SIG-M5 treated with dmso at 0.1 percent for 504 hours (cell line): ENCODE data around the gene POM121C.
"Not testable (repeated sequence)": the region's sequence is repeated elsewhere in the genome, so short reads cannot be mapped to it uniquely, and the experiment has no call there.

Source experiments
- DNase-seq: peaks from one replicate; lab custom pipeline; 2025; ENCODE audit not compliant: unreplicated experiment; lab: John Stamatoyannopoulos, UW

The POM121C gene

DNA sequence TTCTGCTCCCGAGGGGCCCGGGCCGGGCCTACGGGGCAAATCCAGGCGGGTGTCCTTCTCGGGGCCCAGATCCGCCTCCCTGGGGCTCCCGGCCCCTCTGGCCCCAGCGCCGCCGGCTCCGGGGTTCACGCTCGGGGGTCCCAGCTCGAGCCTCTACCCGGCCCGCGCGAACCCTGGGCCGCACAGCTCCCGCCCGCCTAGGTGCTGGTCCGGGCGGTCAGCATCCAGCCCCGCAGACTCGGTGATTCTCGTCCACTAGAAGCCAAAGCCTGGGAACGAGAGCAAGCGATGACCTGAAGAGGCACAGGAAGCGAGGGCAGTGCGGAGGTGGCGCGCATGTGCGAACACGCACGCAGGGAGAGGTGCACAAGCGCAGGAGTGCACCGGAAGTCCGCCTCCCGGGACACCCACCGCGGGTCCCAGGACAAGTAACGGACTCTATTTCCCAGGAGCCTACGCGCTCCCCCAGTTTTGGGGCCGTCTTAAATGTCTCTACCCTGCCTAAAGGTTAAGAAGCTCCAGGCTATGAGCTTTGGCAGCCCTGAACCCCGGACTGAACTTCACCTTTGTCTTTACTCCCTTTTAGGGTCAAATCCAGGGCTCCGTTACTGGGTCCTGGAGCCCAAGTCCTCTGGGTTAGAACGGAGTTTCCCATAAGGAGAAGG is at the start of gene POM121C:
Gene POM121C, minus strand, starts transcription at position 321 of the 665 bp plus-strand sequence. CDS start 44,803 bp downstream, outside the sequence.
- peak; percentile 76 for DNase-seq

- DNase-seq = peak; percentile 92
Measured at GRCh38 chr7:75534727-75535307, 48.7 kb upstream of the POM121C start.

DNA sequence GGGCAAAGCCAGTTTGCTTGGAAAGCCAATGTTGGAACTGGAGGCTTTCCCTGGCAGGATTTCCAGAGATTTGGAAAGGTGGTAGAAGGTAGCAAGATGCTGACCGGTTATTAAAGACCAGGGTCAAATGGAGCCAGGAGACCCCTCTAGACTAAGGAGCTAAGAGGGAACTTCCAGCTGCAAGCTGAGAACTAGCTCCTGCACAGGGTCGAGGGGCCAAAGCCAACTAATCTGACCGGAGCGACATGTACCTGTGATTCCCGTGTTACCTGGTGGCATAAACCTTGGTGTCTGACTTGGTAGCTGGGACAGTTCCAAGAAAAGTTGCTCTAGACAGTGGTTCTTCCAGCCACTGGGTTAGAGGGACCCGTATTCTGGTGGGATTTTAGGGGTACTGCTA is 47.8 kb upstream of the POM121C start:
- DNase-seq = no peak

DNA sequence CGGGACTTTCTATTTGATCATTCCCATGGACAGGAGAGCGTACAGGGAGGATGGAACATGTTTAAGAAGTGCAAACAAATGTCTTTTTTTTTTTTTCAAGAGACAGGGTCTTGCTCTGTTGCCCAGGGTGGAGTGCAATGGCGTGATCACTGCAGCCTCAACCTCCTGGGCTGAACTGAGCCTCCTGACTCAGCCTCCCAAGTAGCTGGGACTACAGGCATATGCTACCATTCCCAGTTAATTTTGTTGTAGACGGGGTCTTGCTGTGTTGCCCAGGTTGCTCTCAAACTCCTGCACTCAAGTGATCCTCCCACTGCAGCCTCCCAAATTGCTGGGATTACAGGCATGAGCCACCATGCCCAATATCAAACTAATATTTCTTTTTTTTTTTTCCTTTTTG is 46.5 kb upstream of the POM121C start:
- no peak for DNase-seq

- no peak for DNase-seq
Measured at GRCh38 chr7:75531359-75531821, 45.3 kb upstream of the POM121C start.

- not testable (repeated sequence) for DNase-seq
Measured at GRCh38 chr7:75527224-75527722, 41.2 kb upstream of the POM121C start.

DNA sequence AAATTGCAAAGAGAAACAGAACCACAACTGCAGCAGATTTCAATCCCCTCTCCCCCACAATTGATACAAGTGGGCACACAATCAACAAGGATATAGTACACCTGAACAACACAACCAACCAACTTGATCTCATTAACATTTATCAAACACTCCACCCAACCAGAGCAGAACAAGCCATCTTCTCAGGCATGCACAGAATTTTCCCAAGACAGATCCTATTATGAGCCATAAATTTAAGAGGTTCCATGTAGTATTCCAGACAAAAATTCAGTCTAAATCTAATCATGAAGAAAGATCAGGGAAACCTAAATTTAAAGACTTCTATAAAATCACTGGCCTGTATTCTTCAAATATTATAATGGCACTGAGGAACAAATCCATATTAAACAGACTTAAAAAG is 35.6 kb upstream of the POM121C start:
- not testable (repeated sequence) for DNase-seq

GRCh38 chr7:75518842-75519241 is 32.7 kb upstream of the POM121C start:
- not testable (repeated sequence) for DNase-seq

GRCh38 chr7:75509033-75509432 is 22.9 kb upstream of the POM121C start:
- DNase-seq = not testable (repeated sequence)

GRCh38 chr7:75492020-75492419 is 5.9 kb upstream of the POM121C start, which contains the start of gene SPDYE5:
Gene SPDYE5, plus strand, starts transcription at chr7:75492320. Its CDS starts 1,728 bp downstream, at chr7:75494048.
- not testable (repeated sequence) for DNase-seq

- DNase-seq = not testable (repeated sequence)
Measured at GRCh38 chr7:75485355-75485978, 632 bp downstream of the POM121C start.

DNA sequence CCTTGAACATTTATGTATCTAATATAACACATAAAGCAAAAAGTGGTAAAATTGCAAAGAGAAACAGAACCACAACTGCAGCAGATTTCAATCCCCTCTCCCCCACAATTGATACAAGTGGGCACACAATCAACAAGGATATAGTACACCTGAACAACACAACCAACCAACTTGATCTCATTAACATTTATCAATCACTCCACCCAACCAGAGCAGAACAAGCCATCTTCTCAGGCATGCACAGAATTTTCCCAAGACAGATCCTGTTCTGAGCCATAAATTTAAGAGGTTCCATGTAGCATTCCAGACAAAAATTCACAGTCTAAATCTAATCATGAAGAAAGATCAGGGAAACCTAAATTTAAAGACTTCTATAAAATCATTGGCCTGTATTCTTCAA is 5.8 kb downstream of the POM121C start:
- DNase-seq = not testable (repeated sequence)

DNA sequence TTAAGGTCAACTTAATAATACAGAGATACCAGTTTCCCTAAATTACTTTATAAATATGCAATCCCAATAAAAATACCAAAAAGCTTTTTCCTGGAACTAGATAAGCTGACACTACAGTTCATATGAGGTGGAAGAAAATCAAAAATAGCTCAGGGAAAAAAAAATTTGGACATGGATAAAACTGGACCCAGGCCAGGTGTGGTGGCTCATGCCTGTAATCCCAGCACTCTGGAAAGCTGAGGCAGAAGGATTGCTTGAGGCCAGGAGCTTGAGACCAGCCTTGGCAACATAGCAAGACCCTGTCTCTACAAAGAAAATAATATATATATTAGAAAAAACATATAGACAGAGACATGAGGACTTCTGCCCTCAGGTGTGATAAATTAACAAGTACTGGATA is 8.6 kb downstream of the POM121C start:
- not testable (repeated sequence) for DNase-seq

GRCh38 chr7:75470166-75470565 is 15.9 kb downstream of the POM121C start:
- DNase-seq = not testable (repeated sequence)

DNA sequence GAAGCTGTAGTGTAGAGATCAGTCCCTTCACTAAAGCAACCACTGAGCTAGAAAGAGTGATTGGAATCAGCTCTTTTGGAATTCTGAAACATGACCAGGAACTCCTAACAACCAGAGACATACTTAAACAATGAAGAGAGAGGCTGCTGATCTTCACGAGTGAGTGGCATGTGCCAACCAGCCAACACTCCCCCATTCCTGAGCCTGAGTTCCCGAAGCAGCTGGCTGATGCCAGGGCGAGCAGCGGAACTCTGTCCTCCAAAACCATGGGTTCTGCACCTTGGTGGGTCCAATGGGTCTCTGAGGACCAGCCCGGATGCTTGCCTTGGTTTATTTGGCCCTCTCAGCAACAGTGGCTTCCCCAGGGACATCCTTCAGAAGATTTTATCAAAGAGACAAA is 25.6 kb downstream of the POM121C start:
- DNase-seq = not testable (repeated sequence)

GRCh38 chr7:75458034-75458433 is 28.1 kb downstream of the POM121C start:
- not testable (repeated sequence) for DNase-seq

- peak; percentile 56 for DNase-seq
Measured at GRCh38 chr7:75456403-75456802, 29.7 kb downstream of the POM121C start.

DNA sequence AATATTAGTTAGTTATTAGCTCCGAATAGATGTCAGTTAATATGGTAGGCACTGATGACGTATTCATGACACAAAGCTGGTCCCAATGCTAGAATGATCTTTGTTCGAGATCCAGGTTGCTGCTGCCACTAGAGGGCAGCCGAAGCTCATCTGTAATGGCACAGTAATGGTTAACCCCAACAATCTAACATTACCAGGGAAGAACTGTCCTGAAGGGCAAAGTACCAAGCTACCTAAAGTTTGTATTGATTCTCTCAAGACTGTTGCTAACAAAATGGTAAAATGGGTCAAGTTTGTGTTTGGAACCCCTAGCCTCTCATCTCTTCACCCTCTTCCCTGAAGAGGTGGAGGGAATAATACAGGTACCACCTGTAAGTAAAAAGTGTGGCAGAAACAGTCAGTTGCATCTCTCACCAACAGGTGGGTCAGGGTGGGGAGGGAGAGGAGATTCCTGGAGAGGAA is 33.6 kb downstream of the POM121C start:
- peak; percentile 1 for DNase-seq

DNA sequence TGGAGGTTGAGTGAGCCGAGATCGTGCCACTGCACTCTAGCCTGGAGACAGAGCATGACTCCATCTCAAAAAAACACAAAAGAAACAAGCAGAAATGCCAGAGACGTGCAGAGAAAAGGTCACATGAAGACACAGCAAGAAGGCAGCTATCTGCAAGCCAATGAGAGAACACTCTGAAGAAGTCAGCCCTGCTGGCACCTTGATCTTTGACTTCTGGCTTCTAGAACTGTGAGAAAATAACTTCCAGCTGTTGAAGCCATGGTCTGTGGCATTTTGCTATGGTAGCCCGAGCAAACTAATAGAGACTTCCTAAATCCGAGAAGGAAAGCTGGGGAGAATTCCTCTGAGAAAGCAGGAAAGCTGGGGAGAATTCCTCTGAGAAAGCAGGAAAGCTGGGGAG is 36.2 kb downstream of the POM121C start:
- not testable (repeated sequence) for DNase-seq

DNA sequence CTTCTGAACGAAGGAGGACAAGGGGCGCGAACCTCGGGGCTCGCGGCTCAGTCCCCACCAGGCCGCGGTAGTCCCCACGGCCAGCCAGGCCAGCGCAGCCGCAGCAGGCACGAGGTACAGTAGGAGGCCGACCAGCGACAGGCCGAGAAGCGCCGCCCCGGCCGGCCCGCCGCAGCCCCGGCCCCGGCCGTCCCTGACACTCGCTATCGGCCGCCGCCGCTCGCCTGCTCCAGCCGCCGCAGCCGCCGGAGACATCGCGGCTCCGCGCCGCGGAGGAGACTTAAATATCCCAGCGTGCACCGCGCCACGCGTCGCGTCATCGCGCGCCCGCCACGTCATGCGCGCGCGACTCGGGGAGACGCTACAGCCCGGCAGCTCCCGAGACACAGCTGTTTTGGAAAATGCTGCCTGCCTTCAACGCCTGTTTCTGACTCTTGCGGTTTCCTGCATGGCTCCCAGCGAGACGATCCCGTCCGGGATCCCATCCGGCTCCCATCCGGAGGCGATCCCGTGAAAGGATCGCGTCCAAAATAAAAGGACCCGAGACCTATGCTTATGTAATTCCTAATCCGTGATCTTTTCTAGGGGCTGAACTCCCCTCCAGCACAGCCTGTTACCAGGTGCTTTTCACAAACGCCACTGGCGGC is 43.5 kb downstream of the POM121C start:
- DNase-seq = not testable (repeated sequence)

- not testable (repeated sequence) for DNase-seq
Measured at GRCh38 chr7:75442101-75442464, 44.0 kb downstream of the POM121C start.
